HEK293 (cell line): ENCODE measurements around the gene RAP1GAP.

ENCODE experiments used
- CTCF ChIA-PET: fragments of 350-600 bp; formaldehyde crosslinking; extraction: SDS; loops from one replicate; lab custom pipeline; 2021; ENCODE audit warnings: antibody characterized with exemption; lab: Yijun Ruan, JAX
- POLR2A ChIA-PET: fragments of 300-600 bp; formaldehyde crosslinking; extraction: SDS; loops from one replicate; lab custom pipeline; 2020; ENCODE audit warnings: antibody characterized with exemption, inconsistent platforms; lab: Yijun Ruan, JAX
- H3K27ac ChIP-seq: fragments of 200-500 bp; sonication (Bioruptor generic); 2 replicates; pipeline ENCODE4 v1.5.1; 2014; ENCODE audit warnings: low read depth, low read length, control low read depth, inconsistent platforms; ENCODE audit errors: extremely low read depth
- H3K36me3 ChIP-seq, 2 experiments: fragments of 200-500 bp in 1 of 2; sonication (Bioruptor generic) in 1 of 2; 1 replicate in 1 of 2; 2 replicates in 1 of 2; pipeline ENCODE4 v1.5.1; 2014 to 2017; ENCODE audit warnings: inconsistent platforms in 2 of 2, low read length in 2 of 2; ENCODE audit not compliant: control insufficient read depth in 2 of 2, insufficient read depth in 1 of 2
- H3K4me1 ChIP-seq: fragments of 200-500 bp; sonication (Bioruptor generic); 2 replicates; pipeline ENCODE4 v1.5.1; 2014; ENCODE audit warnings: mild to moderate bottlenecking, low read length, inconsistent platforms; ENCODE audit not compliant: control insufficient read depth, insufficient read depth
- H3K4me3 ChIP-seq: 2 replicates; pipeline ENCODE4 v1.5.1; 2011; ENCODE audit warnings: low read depth, mild to moderate bottlenecking, control low read depth, low read length, moderate library complexity
- H3K9me3 ChIP-seq: fragments of 200-500 bp; sonication (Bioruptor generic); 2 replicates; pipeline ENCODE4 v1.5.1; 2014; ENCODE audit warnings: low read depth, low read length, inconsistent platforms; ENCODE audit not compliant: control insufficient read depth, insufficient read depth
- BCL11A ChIP-seq: fragments of 450-650 bp; formaldehyde crosslinking; IDR thresholded peaks from 2 replicates; pipeline ENCODE4 v1.5.1; 2016; ENCODE audit warnings: low read depth, missing biosample characterization, missing genetic modification characterization
- HOXD13 ChIP-seq: sonication (generic); formaldehyde crosslinking; IDR thresholded peaks from 2 replicates; pipeline ENCODE4 v1.8.0; 2022; ENCODE audit warnings: missing genetic modification reagents, borderline replicate concordance
- ZNF146 ChIP-seq: fragments of 450-650 bp; formaldehyde crosslinking; IDR thresholded peaks from 2 replicates; pipeline ENCODE4 v1.5.1; 2016; ENCODE audit warnings: missing biosample characterization, missing genetic modification characterization
- ZNF211 ChIP-seq: fragments of 450-650 bp; formaldehyde crosslinking; IDR thresholded peaks from 2 replicates; pipeline ENCODE4 v1.5.1; 2016; ENCODE audit warnings: low read depth, missing biosample characterization, missing genetic modification characterization
- ZNF335 ChIP-seq: fragments of 450-650 bp; formaldehyde crosslinking; conservative IDR thresholded peaks from 2 replicates; pipeline ENCODE4 v1.5.1; 2016; ENCODE audit warnings: missing biosample characterization, missing genetic modification characterization
- ZNF341 ChIP-seq: fragments of 450-650 bp; formaldehyde crosslinking; IDR thresholded peaks from 2 replicates; pipeline ENCODE4; 2016; ENCODE audit warnings: low read depth, missing biosample characterization, missing genetic modification characterization
- ZNF664 ChIP-seq: fragments of 450-650 bp; formaldehyde crosslinking; IDR thresholded peaks from 2 replicates; pipeline ENCODE4 v1.5.1; 2016; ENCODE audit warnings: missing biosample characterization, missing genetic modification characterization
- ZNF677 ChIP-seq: fragments of 450-650 bp; IDR thresholded peaks from 2 replicates; pipeline ENCODE4 v1.5.0; 2018; ENCODE audit warnings: missing biosample characterization, mild to moderate bottlenecking, missing genetic modification characterization, moderate library complexity
- ZNF76 ChIP-seq: fragments of 450-650 bp; formaldehyde crosslinking; IDR thresholded peaks from 2 replicates; pipeline ENCODE4; 2016; ENCODE audit warnings: low read depth, missing biosample characterization, missing genetic modification characterization, borderline replicate concordance
- ZNF768 ChIP-seq: fragments of 450-650 bp; formaldehyde crosslinking; IDR thresholded peaks from 2 replicates; pipeline ENCODE4 v1.5.1; 2018; ENCODE audit warnings: missing biosample characterization, mild to moderate bottlenecking, missing genetic modification characterization
- TF ChIP-seq, protein P1 (sequence below): fragments of 450-650 bp; formaldehyde crosslinking; IDR thresholded peaks from 2 replicates; pipeline ENCODE4 v1.5.1; 2016; ENCODE audit warnings: missing biosample characterization, missing genetic modification characterization
- TF ChIP-seq, protein P2 (sequence below): fragments of 450-650 bp; formaldehyde crosslinking; conservative IDR thresholded peaks from 2 replicates; pipeline ENCODE4 v1.5.1; 2016; ENCODE audit warnings: low read depth, missing biosample characterization, missing genetic modification characterization
- TF ChIP-seq, protein P3 (sequence below): fragments of 450-650 bp; formaldehyde crosslinking; IDR thresholded peaks from 2 replicates; pipeline ENCODE4 v1.5.1; 2016; ENCODE audit warnings: missing biosample characterization, missing genetic modification characterization
- TF ChIP-seq, protein P4 (sequence below): fragments of 450-650 bp; formaldehyde crosslinking; IDR thresholded peaks from 2 replicates; pipeline ENCODE4 v1.5.1; 2017; ENCODE audit warnings: missing biosample characterization, mild to moderate bottlenecking, missing genetic modification characterization, moderate library complexity

RAP1GAP gene

DNA sequence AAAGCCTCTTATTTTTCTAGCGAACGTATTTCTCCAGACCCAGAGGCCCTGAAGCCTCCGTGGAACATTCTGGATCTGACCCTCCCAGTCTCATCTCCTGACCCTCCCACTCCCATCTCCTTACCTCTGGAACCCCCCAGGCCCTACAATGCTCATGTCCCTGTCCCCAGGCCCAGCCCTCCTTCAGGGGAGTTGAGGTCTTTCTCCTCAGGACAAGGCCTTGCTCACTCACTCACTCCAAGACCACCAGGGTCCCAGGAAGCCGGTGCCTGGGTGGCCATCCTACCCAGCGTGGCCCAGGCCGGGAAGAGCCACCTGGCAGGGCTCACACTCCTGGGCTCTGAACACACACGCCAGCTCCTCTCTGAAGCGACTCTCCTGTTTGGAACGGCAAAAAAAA lies 91.2 kb downstream of the RAP1GAP start (continued):
- TF ChIP-seq ZNF335 (tag by site-specific recombination), result no peak
- TF ChIP-seq ZNF76 (tag by site-specific recombination), result no peak
- TF ChIP-seq ZNF211 (tag by site-specific recombination), result no peak
- no peak for TF ChIP-seq ZNF341 (tag by site-specific recombination)

DNA sequence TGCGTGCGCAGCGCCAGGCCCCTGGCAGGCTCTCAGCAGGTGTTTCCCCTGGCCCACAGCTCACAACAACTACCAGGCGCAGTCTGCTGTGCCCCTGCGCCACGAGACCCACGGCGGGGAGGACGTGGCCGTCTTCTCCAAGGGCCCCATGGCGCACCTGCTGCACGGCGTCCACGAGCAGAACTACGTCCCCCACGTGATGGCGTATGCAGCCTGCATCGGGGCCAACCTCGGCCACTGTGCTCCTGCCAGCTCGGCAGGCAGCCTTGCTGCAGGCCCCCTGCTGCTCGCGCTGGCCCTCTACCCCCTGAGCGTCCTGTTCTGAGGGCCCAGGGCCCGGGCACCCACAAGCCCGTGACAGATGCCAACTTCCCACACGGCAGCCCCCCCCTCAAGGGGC lies 91.8 kb downstream of the RAP1GAP start:
- ChIA-PET CTCF (interaction anchor here (1.1 kb wide), 1 partner anchor 209 kb away, joined by 4 read pairs; no protein-coding TSS in a partner anchor), POLR2A (no interaction called here)
- no peaks in the 10 kb centered on the region; the same call in 1 of the 2 replicates for H3K4me1 ChIP-seq
- H3K36me3 ChIP-seq, result no peaks in the 10 kb centered on the region
- no peaks in the 10 kb centered on the region for H3K9me3 ChIP-seq
- H3K27ac ChIP-seq, result no peak overlapping the region
- no peak overlapping the region for H3K4me3 ChIP-seq
- TF ChIP-seq BCL11A (no peak), HOXD13 (CRISPR knock-in tag) (no peak)
- TF ChIP-seq, protein P1, sequence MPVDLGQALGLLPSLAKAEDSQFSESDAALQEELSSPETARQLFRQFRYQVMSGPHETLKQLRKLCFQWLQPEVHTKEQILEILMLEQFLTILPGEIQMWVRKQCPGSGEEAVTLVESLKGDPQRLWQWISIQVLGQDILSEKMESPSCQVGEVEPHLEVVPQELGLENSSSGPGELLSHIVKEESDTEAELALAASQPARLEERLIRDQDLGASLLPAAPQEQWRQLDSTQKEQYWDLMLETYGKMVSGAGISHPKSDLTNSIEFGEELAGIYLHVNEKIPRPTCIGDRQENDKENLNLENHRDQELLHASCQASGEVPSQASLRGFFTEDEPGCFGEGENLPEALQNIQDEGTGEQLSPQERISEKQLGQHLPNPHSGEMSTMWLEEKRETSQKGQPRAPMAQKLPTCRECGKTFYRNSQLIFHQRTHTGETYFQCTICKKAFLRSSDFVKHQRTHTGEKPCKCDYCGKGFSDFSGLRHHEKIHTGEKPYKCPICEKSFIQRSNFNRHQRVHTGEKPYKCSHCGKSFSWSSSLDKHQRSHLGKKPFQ (tag by site-specific recombination), result no peak
- TF ChIP-seq, all 188 proteins: peak for 0

DNA sequence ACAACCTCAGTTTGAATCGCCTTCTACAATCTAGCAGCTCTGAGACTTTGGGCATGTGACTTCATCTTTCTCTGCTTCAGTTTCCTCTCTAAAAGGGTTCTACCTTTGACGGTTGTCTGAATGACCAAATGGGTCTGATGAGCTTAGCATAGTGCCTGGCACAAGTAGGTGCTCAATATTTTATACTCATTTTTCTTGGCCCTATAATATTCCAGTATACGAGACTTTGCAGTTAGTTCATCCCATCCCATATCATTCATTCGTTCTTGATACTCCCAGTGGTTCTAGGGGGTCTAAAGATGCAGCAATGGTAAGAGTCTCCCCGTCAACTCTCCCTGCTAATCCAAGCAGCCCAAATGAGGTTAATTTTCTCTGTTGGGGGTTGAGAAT lies 92.4 kb downstream of the RAP1GAP start:
- Histone ChIP-seq H3K27ac (no peak overlapping the region), H3K9me3 (no peaks in the 10 kb centered on the region), H3K36me3 (no peaks in the 10 kb centered on the region), H3K4me3 (no peak overlapping the region), H3K4me1 (no peaks in the 10 kb centered on the region; the same call in 1 of the 2 replicates)
- ChIA-PET CTCF (interaction anchor here (1.1 kb wide), 1 partner anchor 208 kb away, joined by 4 read pairs; no protein-coding TSS in a partner anchor), POLR2A (no interaction called here)
- TF ChIP-seq, protein P2, sequence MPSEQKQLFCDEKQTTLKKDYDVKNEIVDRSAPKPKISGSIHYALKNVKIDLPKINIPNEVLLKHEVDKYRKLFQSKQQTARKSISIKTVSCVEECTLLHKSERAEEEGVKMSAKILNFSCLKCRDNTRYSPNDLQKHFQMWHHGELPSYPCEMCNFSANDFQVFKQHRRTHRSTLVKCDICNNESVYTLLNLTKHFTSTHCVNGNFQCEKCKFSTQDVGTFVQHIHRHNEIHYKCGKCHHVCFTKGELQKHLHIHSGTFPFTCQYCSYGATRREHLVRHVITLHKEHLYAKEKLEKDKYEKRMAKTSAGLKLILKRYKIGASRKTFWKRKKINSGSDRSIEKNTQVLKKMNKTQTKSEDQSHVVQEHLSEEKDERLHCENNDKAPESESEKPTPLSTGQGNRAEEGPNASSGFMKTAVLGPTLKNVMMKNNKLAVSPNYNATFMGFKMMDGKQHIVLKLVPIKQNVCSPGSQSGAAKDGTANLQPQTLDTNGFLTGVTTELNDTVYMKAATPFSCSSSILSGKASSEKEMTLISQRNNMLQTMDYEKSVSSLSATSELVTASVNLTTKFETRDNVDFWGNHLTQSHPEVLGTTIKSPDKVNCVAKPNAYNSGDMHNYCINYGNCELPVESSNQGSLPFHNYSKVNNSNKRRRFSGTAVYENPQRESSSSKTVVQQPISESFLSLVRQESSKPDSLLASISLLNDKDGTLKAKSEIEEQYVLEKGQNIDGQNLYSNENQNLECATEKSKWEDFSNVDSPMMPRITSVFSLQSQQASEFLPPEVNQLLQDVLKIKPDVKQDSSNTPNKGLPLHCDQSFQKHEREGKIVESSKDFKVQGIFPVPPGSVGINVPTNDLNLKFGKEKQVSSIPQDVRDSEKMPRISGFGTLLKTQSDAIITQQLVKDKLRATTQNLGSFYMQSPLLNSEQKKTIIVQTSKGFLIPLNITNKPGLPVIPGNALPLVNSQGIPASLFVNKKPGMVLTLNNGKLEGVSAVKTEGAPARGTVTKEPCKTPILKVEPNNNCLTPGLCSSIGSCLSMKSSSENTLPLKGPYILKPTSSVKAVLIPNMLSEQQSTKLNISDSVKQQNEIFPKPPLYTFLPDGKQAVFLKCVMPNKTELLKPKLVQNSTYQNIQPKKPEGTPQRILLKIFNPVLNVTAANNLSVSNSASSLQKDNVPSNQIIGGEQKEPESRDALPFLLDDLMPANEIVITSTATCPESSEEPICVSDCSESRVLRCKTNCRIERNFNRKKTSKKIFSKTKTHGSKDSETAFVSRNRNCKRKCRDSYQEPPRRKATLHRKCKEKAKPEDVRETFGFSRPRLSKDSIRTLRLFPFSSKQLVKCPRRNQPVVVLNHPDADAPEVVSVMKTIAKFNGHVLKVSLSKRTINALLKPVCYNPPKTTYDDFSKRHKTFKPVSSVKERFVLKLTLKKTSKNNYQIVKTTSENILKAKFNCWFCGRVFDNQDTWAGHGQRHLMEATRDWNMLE (tag by site-specific recombination), result no peak
- TF ChIP-seq ZNF768 (tag by site-specific recombination) (no peak), ZNF664 (tag by site-specific recombination) (peak; percentile 92), ZNF146 (tag by site-specific recombination) (peak; percentile 98), ZNF677 (tag by site-specific recombination) (no peak)
- TF ChIP-seq, protein P3, sequence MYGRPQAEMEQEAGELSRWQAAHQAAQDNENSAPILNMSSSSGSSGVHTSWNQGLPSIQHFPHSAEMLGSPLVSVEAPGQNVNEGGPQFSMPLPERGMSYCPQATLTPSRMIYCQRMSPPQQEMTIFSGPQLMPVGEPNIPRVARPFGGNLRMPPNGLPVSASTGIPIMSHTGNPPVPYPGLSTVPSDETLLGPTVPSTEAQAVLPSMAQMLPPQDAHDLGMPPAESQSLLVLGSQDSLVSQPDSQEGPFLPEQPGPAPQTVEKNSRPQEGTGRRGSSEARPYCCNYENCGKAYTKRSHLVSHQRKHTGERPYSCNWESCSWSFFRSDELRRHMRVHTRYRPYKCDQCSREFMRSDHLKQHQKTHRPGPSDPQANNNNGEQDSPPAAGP (tag by site-specific recombination), result no peak
- TF ChIP-seq, protein P4, sequence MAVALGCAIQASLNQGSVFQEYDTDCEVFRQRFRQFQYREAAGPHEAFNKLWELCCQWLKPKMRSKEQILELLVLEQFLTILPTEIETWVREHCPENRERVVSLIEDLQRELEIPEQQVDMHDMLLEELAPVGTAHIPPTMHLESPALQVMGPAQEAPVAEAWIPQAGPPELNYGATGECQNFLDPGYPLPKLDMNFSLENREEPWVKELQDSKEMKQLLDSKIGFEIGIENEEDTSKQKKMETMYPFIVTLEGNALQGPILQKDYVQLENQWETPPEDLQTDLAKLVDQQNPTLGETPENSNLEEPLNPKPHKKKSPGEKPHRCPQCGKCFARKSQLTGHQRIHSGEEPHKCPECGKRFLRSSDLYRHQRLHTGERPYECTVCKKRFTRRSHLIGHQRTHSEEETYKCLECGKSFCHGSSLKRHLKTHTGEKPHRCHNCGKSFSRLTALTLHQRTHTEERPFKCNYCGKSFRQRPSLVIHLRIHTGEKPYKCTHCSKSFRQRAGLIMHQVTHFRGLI (tag by site-specific recombination), result no peak
